GM12878 (cell line): Measurements from ENCODE around the gene CLSTN2. TPM values are rescaled to one million over a fixed set of nuclear protein-coding genes. Genes with fewer than 3 reads are reported as not detected.

ENCODE experiments used
- ATAC-seq: fragments of 200-7000 bp; cut with Tn5 transposase; 3 replicates; pipeline ENCODE4 v1.9.1; 2020; ENCODE audit warnings: mild to moderate bottlenecking, moderate library complexity
- BruUV-seq: library from RNA; stranded (reverse); fragments of 400-500 nt; replicated peaks from 2 replicates; lab custom pipeline; 2021; lab: Mats Ljungman, UMichigan
- CTCF ChIA-PET: fragments of 300-600 bp; sonication (Branson Sonifier 250); formaldehyde crosslinking; extraction: SDS; loops from one replicate; lab custom pipeline; 2021; ENCODE audit warnings: inconsistent platforms; lab: Yijun Ruan, JAX
- POLR2A ChIA-PET: fragments of 350-600 bp; formaldehyde crosslinking; extraction: SDS; loops from one replicate; lab custom pipeline; 2021; ENCODE audit warnings: inconsistent platforms; lab: Charles Lee
- RAD21 ChIA-PET: fragments of 300-600 bp; sonication (Branson Sonifier 250); formaldehyde crosslinking; loops from one replicate; lab custom pipeline; 2023; ENCODE audit warnings: antibody characterized with exemption; ENCODE audit not compliant: unreplicated experiment; lab: Charles Lee
- SMC1A ChIA-PET: fragments of 300-600 bp; sonication (Branson Sonifier 250); formaldehyde crosslinking; loops from one replicate; lab custom pipeline; 2023; ENCODE audit not compliant: unreplicated experiment, uncharacterized antibody; lab: Charles Lee
- DNase-seq: peaks from one replicate; pipeline ENCODE4 v3.0.0-alpha.2; 2011; ENCODE audit warnings: low read depth, low spot score
- FAIRE-seq: peaks from 3 replicates; lab custom pipeline; 2011; peaks lifted over from hg19 to GRCh38; lab: Jason Lieb, UNC
- H2AFZ ChIP-seq: 2 replicates; pipeline ENCODE4 v1.6.0; 2011; ENCODE audit warnings: low read depth, low read length, control low read depth; ENCODE audit not compliant: control insufficient read depth
- H3K27ac ChIP-seq: 2 replicates; pipeline ENCODE4 v1.5.1; 2011; ENCODE audit warnings: control low read depth; ENCODE audit not compliant: control insufficient read depth, insufficient read depth
- H3K27me3 ChIP-seq, 2 experiments: replicated peaks in 1 of 2; 2 replicates each; pipeline versions ENCODE4 v1.6.0 to v1.6.1; 2011; ENCODE audit warnings: low read length in 1 of 2; ENCODE audit not compliant: control insufficient read depth in 2 of 2, insufficient read depth in 2 of 2
- H3K36me3 ChIP-seq, 2 experiments: 2 replicates each; pipeline ENCODE4 v1.5.1; 2011; ENCODE audit warnings: low read length in 1 of 2; ENCODE audit not compliant: control insufficient read depth in 2 of 2, insufficient read depth in 2 of 2
- H3K4me1 ChIP-seq: 2 replicates; pipeline ENCODE4 v1.6.1; 2011; ENCODE audit warnings: mild to moderate bottlenecking, low read length, moderate library complexity, mixed read lengths; ENCODE audit not compliant: control insufficient read depth, insufficient read depth
- H3K4me2 ChIP-seq: 2 replicates; pipeline ENCODE4 v1.6.0; 2011; ENCODE audit warnings: control low read depth; ENCODE audit not compliant: control insufficient read depth, insufficient read depth
- H3K4me3 ChIP-seq: fragments of 200-600 bp; sonication (generic); 2 replicates; pipeline ENCODE4 v1.5.1; 2016
- H3K79me2 ChIP-seq: 2 replicates; pipeline ENCODE4 v1.6.0; 2011; ENCODE audit warnings: low read length; ENCODE audit not compliant: control insufficient read depth, insufficient read depth
- H3K9ac ChIP-seq: 2 replicates; pipeline ENCODE4 v1.8.0; 2011; ENCODE audit warnings: low read length, control low read depth, mixed read lengths; ENCODE audit not compliant: control insufficient read depth, insufficient read depth
- H3K9me3 ChIP-seq: replicated peaks from 3 replicates; pipeline ENCODE4 v1.5.1; 2011; ENCODE audit warnings: mild to moderate bottlenecking, low read length; ENCODE audit not compliant: control insufficient read depth, insufficient read depth
- H4K20me1 ChIP-seq: 2 replicates; pipeline ENCODE4 v1.6.0; 2011; ENCODE audit not compliant: control insufficient read depth, insufficient read depth
- HCFC1 ChIP-seq: fragments of 150-350 bp; IDR thresholded peaks from 2 replicates; pipeline ENCODE4 v1.6.1; 2014; ENCODE audit warnings: low read length
- HDAC2 ChIP-seq: fragments of 200-600 bp; sonication (generic); IDR thresholded peaks from 2 replicates; pipeline ENCODE4 v1.6.1; 2017
- KLF5 ChIP-seq: fragments of 450-650 bp; IDR thresholded peaks from 2 replicates; pipeline ENCODE4 v1.6.1; 2014; ENCODE audit warnings: mild to moderate bottlenecking; ENCODE audit not compliant: partially characterized antibody
- NR2C1 ChIP-seq: fragments of 450-650 bp; IDR thresholded peaks from 2 replicates; pipeline ENCODE4 v1.6.1; 2017; ENCODE audit warnings: antibody characterized with exemption, mild to moderate bottlenecking, moderate library complexity
- WRNIP1 ChIP-seq: IDR thresholded peaks from 2 replicates; pipeline ENCODE4 v1.6.1; 2011; ENCODE audit warnings: low read depth, low read length, improper control_type of control experiment, borderline replicate concordance
- ZBED1 ChIP-seq: IDR thresholded peaks from 2 replicates; pipeline ENCODE4 v1.6.1; 2016; ENCODE audit warnings: borderline replicate concordance
- WGBS: methylation state at CpG from one replicate; pipeline ENCODE4 v1.1.6; 2016; ENCODE audit warnings: low lambda C conversion rate; ENCODE audit not compliant: insufficient replicate concordance, insufficient coverage; ENCODE audit errors: missing lambda C conversion rate; 5-methylcytosine and 5-hydroxymethylcytosine counted together
- in situ Hi-C: fragments of 300-500 bp; cut with MboI; formaldehyde crosslinking; loops from 9 replicates; pipeline ENCODE4 v1.14.3; 2018; ENCODE audit warnings: mixed read lengths
- intact Hi-C: fragments of 100-400 bp; cut with micrococcal nuclease; formaldehyde crosslinking; loops from one replicate; pipeline ENCODE4 v1.14.2; 2022; ENCODE audit not compliant: unreplicated experiment
- polyA plus RNA-seq, 11 experiments: library from polyadenylated mRNA; depleted of rRNA in 4 of 11; unstranded in 6 of 11; stranded (reverse) in 5 of 11; fragments of >200 nt; fragmentation: Nextera tagmentation in 4 of 11; fragmentation: Illumina TruSeq in 1 of 11; extraction: Ambion mirVana in 4 of 11; extraction: Trizol in 1 of 11; gene quantifications; 1 replicate in 1 of 11; 2 replicates in 10 of 11; pipeline versions ENCODE4 v1.2.1 to v1.2.3, GENCODE V29; 2011 to 2016; ENCODE audit warnings: inconsistent platforms in 2 of 11, missing spikeins in 2 of 11, low read depth in 1 of 11
- total RNA-seq, 4 experiments: library from RNA; depleted of rRNA in 3 of 4; stranded (reverse); fragments of >200 nt in 3 of 4; fragmentation: Illumina TruSeq in 1 of 4; extraction: Trizol in 1 of 4; gene quantifications; 2 replicates each; pipeline versions ENCODE4 v1.2.1 to v1.2.3, GENCODE V29; 2013 to 2021
- TF ChIP-seq, protein P1 (sequence below): fragments of 450-650 bp; IDR thresholded peaks from 2 replicates; pipeline ENCODE4 v1.6.1; 2017; ENCODE audit warnings: borderline replicate concordance
- TF ChIP-seq, protein P2 (sequence below): fragments of 450-650 bp; IDR thresholded peaks from 2 replicates; pipeline ENCODE4 v1.6.1; 2017; ENCODE audit warnings: mild to moderate bottlenecking
- TF ChIP-seq, protein P3 (sequence below): fragments of 450-650 bp; IDR thresholded peaks from 2 replicates; pipeline ENCODE4 v1.6.1; 2017; ENCODE audit warnings: mild to moderate bottlenecking, moderate library complexity
- TF ChIP-seq, protein P4 (sequence below): fragments of 150-350 bp; IDR thresholded peaks from 2 replicates; pipeline ENCODE4 v1.6.1; 2014; ENCODE audit warnings: mild to moderate bottlenecking, low read depth, low read length
- TF ChIP-seq, protein P5 (sequence below): fragments of 450-650 bp; IDR thresholded peaks from 2 replicates; pipeline ENCODE4 v1.6.1; 2018; ENCODE audit warnings: mild to moderate bottlenecking, low read depth, moderate library complexity; ENCODE audit not compliant: partially characterized antibody
- TF ChIP-seq, protein P6 (sequence below): IDR thresholded peaks from 2 replicates; pipeline ENCODE4 v1.6.1; 2011; ENCODE audit warnings: low read depth, mild to moderate bottlenecking, low read length, moderate library complexity, borderline replicate concordance; ENCODE audit errors: extremely low read depth

CLSTN2 gene
- total and polyA plus RNA-seq, 10 of the 15 experiments (the other 5 are each of a cell fraction or from before 2014, with no cell fraction given) = under 0.01 to 0.10 (median under 0.01) TPM; not detected in 5

DNA sequence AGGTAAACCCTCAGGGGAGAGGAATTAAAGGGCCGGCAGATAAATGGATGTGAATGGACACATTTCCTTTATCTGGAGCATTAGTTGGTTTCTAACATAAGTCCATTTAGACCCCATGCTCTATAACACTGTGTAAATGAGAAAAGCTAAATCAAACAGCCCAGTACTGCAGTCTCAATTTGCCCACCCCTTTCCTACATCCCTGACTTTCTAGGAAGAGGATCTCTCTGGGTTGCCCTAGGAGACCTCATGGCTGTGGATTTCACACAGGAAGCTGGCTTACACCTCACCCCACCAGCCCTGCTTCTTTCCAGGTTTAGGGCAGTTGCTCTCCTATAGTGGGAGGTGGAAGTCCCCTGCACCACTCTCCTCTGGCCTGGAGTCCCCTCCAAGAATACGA lies 126.2 kb downstream of the CLSTN2 start:
- H3K9ac ChIP-seq = no peak overlapping the region
- H3K27me3 ChIP-seq = no peaks in the 10 kb centered on the region
- H3K27ac ChIP-seq = no peak overlapping the region
- H3K36me3 ChIP-seq = no peaks in the 10 kb centered on the region
- RAD21 ChIA-PET = no interaction called here
- CTCF ChIA-PET = no interaction called here
- POLR2A ChIA-PET = no interaction called here
- no peak overlapping the region for H3K4me2 ChIP-seq
- WGBS = 46% methylated on average over 2 of the region's 2 CpGs
- SMC1A ChIA-PET = no interaction called here
- no peak for DNase-seq
- no peaks in the 10 kb centered on the region for H3K4me1 ChIP-seq
- H3K79me2 ChIP-seq = no peaks in the 10 kb centered on the region
- H3K4me3 ChIP-seq = no peak overlapping the region
- no peak for FAIRE-seq
- intact Hi-C loops (no loop called here), in situ Hi-C loops (no loop called here)
- no peak overlapping the region for H2AFZ ChIP-seq
- H3K9me3 ChIP-seq = no peaks in the 10 kb centered on the region
- BruUV-seq = no TSS peak
- ATAC-seq = no peak
- H4K20me1 ChIP-seq = no peaks in the 10 kb centered on the region
- TF ChIP-seq HCFC1 (no peak), NR2C1 (no peak), HDAC2 (no peak), KLF5 (no peak), ZBED1 (no peak), WRNIP1 (no peak)
- TF ChIP-seq, protein P1, sequence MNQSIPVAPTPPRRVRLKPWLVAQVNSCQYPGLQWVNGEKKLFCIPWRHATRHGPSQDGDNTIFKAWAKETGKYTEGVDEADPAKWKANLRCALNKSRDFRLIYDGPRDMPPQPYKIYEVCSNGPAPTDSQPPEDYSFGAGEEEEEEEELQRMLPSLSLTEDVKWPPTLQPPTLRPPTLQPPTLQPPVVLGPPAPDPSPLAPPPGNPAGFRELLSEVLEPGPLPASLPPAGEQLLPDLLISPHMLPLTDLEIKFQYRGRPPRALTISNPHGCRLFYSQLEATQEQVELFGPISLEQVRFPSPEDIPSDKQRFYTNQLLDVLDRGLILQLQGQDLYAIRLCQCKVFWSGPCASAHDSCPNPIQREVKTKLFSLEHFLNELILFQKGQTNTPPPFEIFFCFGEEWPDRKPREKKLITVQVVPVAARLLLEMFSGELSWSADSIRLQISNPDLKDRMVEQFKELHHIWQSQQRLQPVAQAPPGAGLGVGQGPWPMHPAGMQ = no peak
- TF ChIP-seq, protein P2, sequence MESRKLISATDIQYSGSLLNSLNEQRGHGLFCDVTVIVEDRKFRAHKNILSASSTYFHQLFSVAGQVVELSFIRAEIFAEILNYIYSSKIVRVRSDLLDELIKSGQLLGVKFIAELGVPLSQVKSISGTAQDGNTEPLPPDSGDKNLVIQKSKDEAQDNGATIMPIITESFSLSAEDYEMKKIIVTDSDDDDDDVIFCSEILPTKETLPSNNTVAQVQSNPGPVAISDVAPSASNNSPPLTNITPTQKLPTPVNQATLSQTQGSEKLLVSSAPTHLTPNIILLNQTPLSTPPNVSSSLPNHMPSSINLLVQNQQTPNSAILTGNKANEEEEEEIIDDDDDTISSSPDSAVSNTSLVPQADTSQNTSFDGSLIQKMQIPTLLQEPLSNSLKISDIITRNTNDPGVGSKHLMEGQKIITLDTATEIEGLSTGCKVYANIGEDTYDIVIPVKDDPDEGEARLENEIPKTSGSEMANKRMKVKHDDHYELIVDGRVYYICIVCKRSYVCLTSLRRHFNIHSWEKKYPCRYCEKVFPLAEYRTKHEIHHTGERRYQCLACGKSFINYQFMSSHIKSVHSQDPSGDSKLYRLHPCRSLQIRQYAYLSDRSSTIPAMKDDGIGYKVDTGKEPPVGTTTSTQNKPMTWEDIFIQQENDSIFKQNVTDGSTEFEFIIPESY = no peak
- TF ChIP-seq, protein P3, sequence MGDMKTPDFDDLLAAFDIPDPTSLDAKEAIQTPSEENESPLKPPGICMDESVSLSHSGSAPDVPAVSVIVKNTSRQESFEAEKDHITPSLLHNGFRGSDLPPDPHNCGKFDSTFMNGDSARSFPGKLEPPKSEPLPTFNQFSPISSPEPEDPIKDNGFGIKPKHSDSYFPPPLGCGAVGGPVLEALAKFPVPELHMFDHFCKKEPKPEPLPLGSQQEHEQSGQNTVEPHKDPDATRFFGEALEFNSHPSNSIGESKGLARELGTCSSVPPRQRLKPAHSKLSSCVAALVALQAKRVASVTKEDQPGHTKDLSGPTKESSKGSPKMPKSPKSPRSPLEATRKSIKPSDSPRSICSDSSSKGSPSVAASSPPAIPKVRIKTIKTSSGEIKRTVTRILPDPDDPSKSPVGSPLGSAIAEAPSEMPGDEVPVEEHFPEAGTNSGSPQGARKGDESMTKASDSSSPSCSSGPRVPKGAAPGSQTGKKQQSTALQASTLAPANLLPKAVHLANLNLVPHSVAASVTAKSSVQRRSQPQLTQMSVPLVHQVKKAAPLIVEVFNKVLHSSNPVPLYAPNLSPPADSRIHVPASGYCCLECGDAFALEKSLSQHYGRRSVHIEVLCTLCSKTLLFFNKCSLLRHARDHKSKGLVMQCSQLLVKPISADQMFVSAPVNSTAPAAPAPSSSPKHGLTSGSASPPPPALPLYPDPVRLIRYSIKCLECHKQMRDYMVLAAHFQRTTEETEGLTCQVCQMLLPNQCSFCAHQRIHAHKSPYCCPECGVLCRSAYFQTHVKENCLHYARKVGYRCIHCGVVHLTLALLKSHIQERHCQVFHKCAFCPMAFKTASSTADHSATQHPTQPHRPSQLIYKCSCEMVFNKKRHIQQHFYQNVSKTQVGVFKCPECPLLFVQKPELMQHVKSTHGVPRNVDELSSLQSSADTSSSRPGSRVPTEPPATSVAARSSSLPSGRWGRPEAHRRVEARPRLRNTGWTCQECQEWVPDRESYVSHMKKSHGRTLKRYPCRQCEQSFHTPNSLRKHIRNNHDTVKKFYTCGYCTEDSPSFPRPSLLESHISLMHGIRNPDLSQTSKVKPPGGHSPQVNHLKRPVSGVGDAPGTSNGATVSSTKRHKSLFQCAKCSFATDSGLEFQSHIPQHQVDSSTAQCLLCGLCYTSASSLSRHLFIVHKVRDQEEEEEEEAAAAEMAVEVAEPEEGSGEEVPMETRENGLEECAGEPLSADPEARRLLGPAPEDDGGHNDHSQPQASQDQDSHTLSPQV = no peak
- TF ChIP-seq, protein P4, sequence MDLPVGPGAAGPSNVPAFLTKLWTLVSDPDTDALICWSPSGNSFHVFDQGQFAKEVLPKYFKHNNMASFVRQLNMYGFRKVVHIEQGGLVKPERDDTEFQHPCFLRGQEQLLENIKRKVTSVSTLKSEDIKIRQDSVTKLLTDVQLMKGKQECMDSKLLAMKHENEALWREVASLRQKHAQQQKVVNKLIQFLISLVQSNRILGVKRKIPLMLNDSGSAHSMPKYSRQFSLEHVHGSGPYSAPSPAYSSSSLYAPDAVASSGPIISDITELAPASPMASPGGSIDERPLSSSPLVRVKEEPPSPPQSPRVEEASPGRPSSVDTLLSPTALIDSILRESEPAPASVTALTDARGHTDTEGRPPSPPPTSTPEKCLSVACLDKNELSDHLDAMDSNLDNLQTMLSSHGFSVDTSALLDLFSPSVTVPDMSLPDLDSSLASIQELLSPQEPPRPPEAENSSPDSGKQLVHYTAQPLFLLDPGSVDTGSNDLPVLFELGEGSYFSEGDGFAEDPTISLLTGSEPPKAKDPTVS = no peak
- TF ChIP-seq, protein P5, sequence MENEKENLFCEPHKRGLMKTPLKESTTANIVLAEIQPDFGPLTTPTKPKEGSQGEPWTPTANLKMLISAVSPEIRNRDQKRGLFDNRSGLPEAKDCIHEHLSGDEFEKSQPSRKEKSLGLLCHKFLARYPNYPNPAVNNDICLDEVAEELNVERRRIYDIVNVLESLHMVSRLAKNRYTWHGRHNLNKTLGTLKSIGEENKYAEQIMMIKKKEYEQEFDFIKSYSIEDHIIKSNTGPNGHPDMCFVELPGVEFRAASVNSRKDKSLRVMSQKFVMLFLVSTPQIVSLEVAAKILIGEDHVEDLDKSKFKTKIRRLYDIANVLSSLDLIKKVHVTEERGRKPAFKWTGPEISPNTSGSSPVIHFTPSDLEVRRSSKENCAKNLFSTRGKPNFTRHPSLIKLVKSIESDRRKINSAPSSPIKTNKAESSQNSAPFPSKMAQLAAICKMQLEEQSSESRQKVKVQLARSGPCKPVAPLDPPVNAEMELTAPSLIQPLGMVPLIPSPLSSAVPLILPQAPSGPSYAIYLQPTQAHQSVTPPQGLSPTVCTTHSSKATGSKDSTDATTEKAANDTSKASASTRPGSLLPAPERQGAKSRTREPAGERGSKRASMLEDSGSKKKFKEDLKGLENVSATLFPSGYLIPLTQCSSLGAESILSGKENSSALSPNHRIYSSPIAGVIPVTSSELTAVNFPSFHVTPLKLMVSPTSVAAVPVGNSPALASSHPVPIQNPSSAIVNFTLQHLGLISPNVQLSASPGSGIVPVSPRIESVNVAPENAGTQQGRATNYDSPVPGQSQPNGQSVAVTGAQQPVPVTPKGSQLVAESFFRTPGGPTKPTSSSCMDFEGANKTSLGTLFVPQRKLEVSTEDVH = no peak
- TF ChIP-seq, protein P6, sequence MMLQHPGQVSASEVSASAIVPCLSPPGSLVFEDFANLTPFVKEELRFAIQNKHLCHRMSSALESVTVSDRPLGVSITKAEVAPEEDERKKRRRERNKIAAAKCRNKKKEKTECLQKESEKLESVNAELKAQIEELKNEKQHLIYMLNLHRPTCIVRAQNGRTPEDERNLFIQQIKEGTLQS = no peak
